IMR-90 (cell line): ENCODE measurements around the gene TMPRSS12. TPM values are rescaled to one million over a fixed set of nuclear protein-coding genes. Genes with fewer than 3 reads are reported as not detected.

Experiments used
- ATAC-seq: fragments of 200-7000 bp; cut with Tn5 transposase; 2 replicates; pipeline ENCODE4 v1.9.1; 2020; ENCODE audit warnings: low read depth, mild to moderate bottlenecking, moderate library complexity
- BruUV-seq: library from RNA; stranded (reverse); fragments of 400-500 nt; replicated peaks from 2 replicates; lab custom pipeline; 2021; lab: Mats Ljungman, UMichigan
- CTCF ChIA-PET: fragments of 300-600 bp; formaldehyde crosslinking; extraction: SDS; loops from one replicate; lab custom pipeline; 2021; ENCODE audit warnings: antibody characterized with exemption; lab: Yijun Ruan, JAX
- POLR2A ChIA-PET: fragments of 300-600 bp; sonication (Branson Sonifier 250); formaldehyde crosslinking; loops from one replicate; lab custom pipeline; 2022; ENCODE audit warnings: antibody characterized with exemption; ENCODE audit not compliant: unreplicated experiment; lab: Charles Lee
- DNase-seq: peaks from one replicate; pipeline ENCODE4 v3.0.0; 2013
- H2AFZ ChIP-seq: replicated peaks from 2 replicates; pipeline ENCODE3; 2013; ENCODE audit warnings: low read length, mild to moderate bottlenecking; ENCODE audit not compliant: poor library complexity
- H2AK5ac ChIP-seq: 2 replicates; pipeline ENCODE4 v1.6.1; 2013; ENCODE audit warnings: low read depth, low read length, inconsistent platforms
- H2AK9ac ChIP-seq: replicated peaks from 2 replicates; pipeline ENCODE3; 2013; ENCODE audit warnings: mild to moderate bottlenecking, low read depth, low read length, moderate library complexity; ENCODE audit not compliant: poor library complexity
- H2BK120ac ChIP-seq: 2 replicates; pipeline ENCODE4 v1.6.1; 2013; ENCODE audit warnings: low read depth, low read length, inconsistent platforms
- H2BK15ac ChIP-seq: 3 replicates; pipeline ENCODE4 v1.6.1; 2013; ENCODE audit warnings: low read depth, low read length, inconsistent platforms
- H2BK20ac ChIP-seq: 2 replicates; pipeline ENCODE4 v1.6.1; 2013; ENCODE audit warnings: low read depth, mild to moderate bottlenecking, inconsistent platforms, low read length, moderate library complexity
- H2BK5ac ChIP-seq: 2 replicates; pipeline ENCODE4 v1.6.1; 2013; ENCODE audit warnings: mild to moderate bottlenecking, low read depth, low read length, inconsistent platforms; ENCODE audit not compliant: poor library complexity, severe bottlenecking
- H3K14ac ChIP-seq: replicated peaks from 2 replicates; pipeline ENCODE4 v1.6.1; 2013; ENCODE audit warnings: low read depth, low read length, inconsistent platforms
- H3K18ac ChIP-seq: 2 replicates; pipeline ENCODE4 v1.6.1; 2013; ENCODE audit warnings: low read depth, low read length, control low read depth
- H3K23ac ChIP-seq: 2 replicates; pipeline ENCODE4 v1.6.1; 2013; ENCODE audit warnings: low read depth, low read length, inconsistent platforms
- H3K27ac ChIP-seq: 2 replicates; pipeline ENCODE4 v1.5.1; 2013; ENCODE audit warnings: mild to moderate bottlenecking, control low read depth, low read length; ENCODE audit not compliant: insufficient read depth
- H3K27me3 ChIP-seq: 2 replicates; pipeline ENCODE4 v1.6.1; 2013; ENCODE audit warnings: low read length; ENCODE audit not compliant: control insufficient read depth, insufficient read depth
- H3K36me3 ChIP-seq: 2 replicates; pipeline ENCODE4 v1.6.1; 2013; ENCODE audit warnings: low read length, mixed read lengths; ENCODE audit not compliant: control insufficient read depth, insufficient read depth
- H3K4ac ChIP-seq: 2 replicates; pipeline ENCODE4 v1.6.1; 2013; ENCODE audit warnings: low read depth, low read length, inconsistent platforms
- H3K4me1 ChIP-seq: 2 replicates; pipeline ENCODE4 v1.6.1; 2013; ENCODE audit warnings: low read length, mixed read lengths; ENCODE audit not compliant: control insufficient read depth, insufficient read depth
- H3K4me2 ChIP-seq: 2 replicates; pipeline ENCODE4 v1.6.1; 2013; ENCODE audit warnings: low read depth, mild to moderate bottlenecking, control low read depth, low read length, moderate library complexity
- H3K4me3 ChIP-seq: 2 replicates; pipeline ENCODE4 v1.5.1; 2013; ENCODE audit warnings: low read depth, mild to moderate bottlenecking, control low read depth, low read length, moderate library complexity; ENCODE audit not compliant: insufficient read depth
- H3K56ac ChIP-seq: 2 replicates; pipeline ENCODE4 v1.6.1; 2013; ENCODE audit warnings: low read length, inconsistent platforms; ENCODE audit not compliant: insufficient read depth; ENCODE audit errors: extremely low read depth
- H3K79me1 ChIP-seq, 2 experiments: 2 replicates each; pipeline ENCODE4 v1.6.1; 2013; ENCODE audit warnings: low read length in 2 of 2, inconsistent platforms in 1 of 2, low read depth in 1 of 2
- H3K9ac ChIP-seq: 2 replicates; pipeline ENCODE4 v1.6.1; 2013; ENCODE audit warnings: low read depth, low read length, control low read depth
- H3K9me1 ChIP-seq: 2 replicates; pipeline ENCODE4 v1.6.1; 2013; ENCODE audit warnings: low read length, inconsistent platforms; ENCODE audit not compliant: insufficient read depth
- H3K9me3 ChIP-seq: 2 replicates; pipeline ENCODE4 v1.6.1; 2013; ENCODE audit warnings: low read length; ENCODE audit not compliant: control insufficient read depth, insufficient read depth
- H4K20me1 ChIP-seq: 2 replicates; pipeline ENCODE4 v1.6.1; 2013; ENCODE audit warnings: low read length, inconsistent platforms; ENCODE audit not compliant: insufficient read depth
- H4K5ac ChIP-seq: 2 replicates; pipeline ENCODE4 v1.6.1; 2013; ENCODE audit warnings: mild to moderate bottlenecking, low read depth, low read length, control low read depth
- H4K8ac ChIP-seq, 2 experiments: 2 replicates each; pipeline ENCODE4 v1.6.1; 2013; ENCODE audit warnings: low read depth in 2 of 2, low read length in 2 of 2, control low read depth in 1 of 2, inconsistent platforms in 1 of 2
- H4K91ac ChIP-seq: 2 replicates; pipeline ENCODE4 v1.6.1; 2013; ENCODE audit warnings: low read depth, low read length, inconsistent platforms; ENCODE audit not compliant: insufficient read depth
- FOS ChIP-seq: fragments of 150-350 bp; IDR thresholded peaks from 2 replicates; pipeline ENCODE4 v1.6.1; 2016; ENCODE audit warnings: low read depth, low read length
- MAZ ChIP-seq: IDR thresholded peaks from 2 replicates; pipeline ENCODE4 v1.6.1; 2012; ENCODE audit warnings: low read depth, mild to moderate bottlenecking, low read length, improper control_type of control experiment, moderate library complexity, borderline replicate concordance
- MXI1 ChIP-seq: IDR thresholded peaks from 2 replicates; pipeline ENCODE4 v1.6.1; 2012; ENCODE audit warnings: low read depth, mild to moderate bottlenecking, low read length, moderate library complexity, borderline replicate concordance
- POLR2A ChIP-seq: IDR thresholded peaks from 2 replicates; pipeline ENCODE4 v1.6.1; 2012; ENCODE audit warnings: mild to moderate bottlenecking, low read depth, low read length
- RAD21 ChIP-seq: IDR thresholded peaks from 2 replicates; pipeline ENCODE4 v1.6.1; 2012; ENCODE audit warnings: low read length, improper control_type of control experiment
- RCOR1 ChIP-seq: IDR thresholded peaks from 2 replicates; pipeline ENCODE4 v1.6.1; 2012; ENCODE audit warnings: mild to moderate bottlenecking, low read length, improper control_type of control experiment; ENCODE audit not compliant: insufficient replicate concordance
- WGBS, 2 experiments: methylation state at CpG; one replicate each; pipeline versions ENCODE4 v1.1.5 to v1.1.7; 2013; ENCODE audit warnings: missing lambda C conversion rate in 2 of 2; ENCODE audit not compliant: insufficient read length in 1 of 2; ENCODE audit errors: extremely low coverage in 2 of 2; 5-methylcytosine and 5-hydroxymethylcytosine counted together
- dilution Hi-C: fragments of 300-500 bp; cut with HindIII; formaldehyde crosslinking; loops from one replicate; pipeline ENCODE4 v1.14.3; 2018; ENCODE audit warnings: low sequenced_read_pairs; ENCODE audit not compliant: unreplicated experiment
- in situ Hi-C: fragments of 300-500 bp; cut with MboI; formaldehyde crosslinking; loops from 3 replicates; pipeline ENCODE4 v1.14.3; 2019; ENCODE audit warnings: low sequenced_read_pairs, inconsistent platforms, mixed read lengths
- intact Hi-C: fragments of 100-400 bp; cut with micrococcal nuclease; formaldehyde crosslinking; loops from 2 replicates; pipeline ENCODE4 v1.10.0; 2022
- polyA plus RNA-seq, 3 experiments: library from polyadenylated mRNA; depleted of rRNA; stranded (reverse); fragments of >200 nt; gene quantifications; 2 replicates each; pipeline ENCODE4 v1.2.3, GENCODE V29; 2012; ENCODE audit warnings: low replicate concordance in 1 of 3
- total RNA-seq: library from RNA; depleted of rRNA; stranded (reverse); fragments of >200 nt; gene quantifications from 2 replicates; pipeline ENCODE4 v1.2.3, GENCODE V29; 2012
- TF ChIP-seq, protein P1 (sequence below): fragments of 150-350 bp; IDR thresholded peaks from 2 replicates; pipeline ENCODE4 v1.6.1; 2017; ENCODE audit warnings: mild to moderate bottlenecking, antibody characterized with exemption, low read length, low read depth

The TMPRSS12 gene
- total and polyA plus RNA-seq, 2 of the 4 experiments (the other 2 are of a cell fraction) = not detected

DNA sequence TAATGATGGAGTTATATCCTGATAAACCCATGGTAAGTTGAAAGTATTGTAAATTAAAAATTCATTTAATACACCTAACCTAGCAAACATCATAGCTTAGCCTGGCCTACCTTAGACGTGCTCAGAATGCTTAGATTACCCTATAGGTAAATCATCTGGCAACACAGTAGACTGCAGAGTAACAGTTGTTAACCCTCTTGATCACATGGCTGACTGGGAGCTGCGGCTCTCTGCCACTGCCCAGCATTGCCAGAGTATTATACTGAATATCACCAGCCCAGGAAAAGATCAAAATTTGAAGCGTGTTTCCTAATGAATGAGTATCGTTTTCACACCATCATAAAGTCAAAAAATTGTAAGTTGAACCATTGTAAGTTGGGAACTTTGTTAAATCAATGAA is 17.8 kb upstream of the TMPRSS12 start:
- Histone ChIP-seq H3K9ac (peak overlapping the region; percentile 46; the same call in 1 of the 2 replicates), H3K9me3 (no peaks in the 10 kb centered on the region), H3K4me2 (no peak overlapping the region; the same call in 1 of the 2 replicates), H4K91ac (no peak overlapping the region), H3K36me3 (no peaks in the 10 kb centered on the region), H4K20me1 (no peaks in the 10 kb centered on the region), H2BK20ac (0 out of 2 replicates have a peak overlapping the region, but pooled peaks have one; percentile 39), H3K9me1 (peaks cover 3% of the 10 kb centered on the region; the same call in 1 of the 2 replicates), H3K23ac (no peak overlapping the region), H3K56ac (no peak overlapping the region), H2AK9ac (no peak overlapping the region), H3K18ac (no peak overlapping the region), H2BK120ac (no peak overlapping the region), H4K8ac (peak overlapping the region; percentile 18 to 71; a peak in 1 of 4 replicates), H3K4me3 (no peak overlapping the region), H3K14ac (no peak overlapping the region), H3K27me3 (no peaks in the 10 kb centered on the region), H2BK15ac (0 out of 3 replicates have a peak overlapping the region, but pooled peaks have one; percentile 37), H3K4me1 (peaks cover 2% of the 10 kb centered on the region), H4K5ac (0 out of 2 replicates have a peak overlapping the region, but pooled peaks have one; percentile 16), H2BK5ac (no peak overlapping the region), H3K4ac (peak overlapping the region; percentile 3; the same call in 1 of the 2 replicates), H2AFZ (no peak overlapping the region), H3K79me1 (no peaks in the 10 kb centered on the region; a peak in 1 of 4 replicates), H2AK5ac (no peak overlapping the region), H3K27ac (no peak overlapping the region)
- POLR2A ChIA-PET = interaction anchor here (0.6 kb wide), 2 partner anchors 27 to 54 kb away, joined by 4 to 17 read pairs; no protein-coding TSS in a partner anchor
- DNase-seq (no peak), ATAC-seq (peak; percentile 51)
- BruUV-seq = no TSS peak
- dilution Hi-C loops (no loop called here), in situ Hi-C loops (loop anchor here (10.0 kb wide), 2 partner anchors 160 to 520 kb away; partner anchors contain the start of gene CELA1), intact Hi-C loops (loop anchor here (1.0 to 5.0 kb wide), 4 partner anchors 60 to 517 kb away; no protein-coding TSS in a partner anchor)
- CTCF ChIA-PET = interaction anchor here (0.6 to 4.3 kb wide), 5 partner anchors 57 to 523 kb away, joined by 3 to 41 read pairs (median 4); no protein-coding TSS in a partner anchor
- no peak for TF ChIP-seq MXI1
- TF ChIP-seq FOS = no peak
- TF ChIP-seq MAZ = no peak
- TF ChIP-seq RAD21 = no peak
- TF ChIP-seq POLR2A = no peak
- TF ChIP-seq, protein P1, sequence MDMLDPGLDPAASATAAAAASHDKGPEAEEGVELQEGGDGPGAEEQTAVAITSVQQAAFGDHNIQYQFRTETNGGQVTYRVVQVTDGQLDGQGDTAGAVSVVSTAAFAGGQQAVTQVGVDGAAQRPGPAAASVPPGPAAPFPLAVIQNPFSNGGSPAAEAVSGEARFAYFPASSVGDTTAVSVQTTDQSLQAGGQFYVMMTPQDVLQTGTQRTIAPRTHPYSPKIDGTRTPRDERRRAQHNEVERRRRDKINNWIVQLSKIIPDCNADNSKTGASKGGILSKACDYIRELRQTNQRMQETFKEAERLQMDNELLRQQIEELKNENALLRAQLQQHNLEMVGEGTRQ = no peak
- no peak for TF ChIP-seq RCOR1
- 30% methylated on average over 2 of the region's 4 CpGs; no CpG with 5 or more reads in 1 of the 2 experiments for WGBS, 2 experiments
